ENCODE data around the gene CXCL9. TPM values are rescaled to one million over a fixed set of nuclear protein-coding genes. Genes with fewer than 3 reads are reported as not detected.
"Not testable (repeated sequence)": the region's sequence is repeated elsewhere in the genome, so short reads cannot be mapped to it uniquely, and the experiment has no call there.

The CXCL9 gene
- total and polyA plus RNA-seq, 2 donors from 2014 or later: 1.2 to 1.4 TPM

- Histone ChIP-seq H3K9me3 (ENCODE audit: control insufficient read depth in 2 of 3, insufficient read depth in 1 of 3, low read length in 3 of 3) (no peaks in the 10 kb centered on the region), H3K9ac (ENCODE audit: low read length in 3 of 3) (no peak overlapping the region), H3K27me3 (ENCODE audit: control insufficient read depth, insufficient read depth, low read length) (no peaks in the 10 kb centered on the region), H3K4me3 (ENCODE audit: low read length in 3 of 3) (no peak overlapping the region), H3K4me1 (ENCODE audit: control insufficient read depth in 2 of 3, insufficient read depth in 2 of 3, low read depth in 1 of 3, low read length in 3 of 3) (no peaks in the 10 kb centered on the region), H3K27ac (ENCODE audit: low read depth in 2 of 2, low read length in 2 of 2) (no peak overlapping the region), H3K36me3 (ENCODE audit: control insufficient read depth in 2 of 3, insufficient read depth in 3 of 3, low read length in 3 of 3) (no peaks in the 10 kb centered on the region)
- intact Hi-C loops (cut with DNase I): no loop called here
- DNase-seq (peak in 1 of 5 donors; percentile 16), FAIRE-seq (no peak)
- no peak for TF ChIP-seq CTCF (IDR thresholded peaks at IDR 0.05; ENCODE audit: borderline replicate concordance, extremely low read depth, insufficient read depth)
Observed at GRCh38 chr4:76053730-76054129, 46.4 kb upstream of the CXCL9 start.

- FAIRE-seq; DNase-seq; H3K9me3 ChIP-seq (ENCODE audit: control insufficient read depth in 2 of 3, insufficient read depth in 1 of 3, low read length in 3 of 3); H3K4me3 ChIP-seq (ENCODE audit: low read length in 3 of 3); H3K27ac ChIP-seq (ENCODE audit: low read depth in 2 of 2, low read length in 2 of 2); H3K36me3 ChIP-seq (ENCODE audit: control insufficient read depth in 2 of 3, insufficient read depth in 3 of 3, low read length in 3 of 3); H3K27me3 ChIP-seq (ENCODE audit: control insufficient read depth, insufficient read depth, low read length); H3K4me1 ChIP-seq (ENCODE audit: control insufficient read depth in 2 of 3, insufficient read depth in 2 of 3, low read depth in 1 of 3, low read length in 3 of 3); H3K9ac ChIP-seq (ENCODE audit: low read length in 3 of 3); intact Hi-C loops (cut with DNase I): not testable (repeated sequence)
Observed at GRCh38 chr4:76050560-76051050, 43.3 kb upstream of the CXCL9 start.

- H3K9me3 ChIP-seq (ENCODE audit: control insufficient read depth in 2 of 3, insufficient read depth in 1 of 3, low read length in 3 of 3); FAIRE-seq; H3K27me3 ChIP-seq (ENCODE audit: control insufficient read depth, insufficient read depth, low read length); DNase-seq; H3K36me3 ChIP-seq (ENCODE audit: control insufficient read depth in 2 of 3, insufficient read depth in 3 of 3, low read length in 3 of 3); intact Hi-C loops (cut with DNase I); H3K9ac ChIP-seq (ENCODE audit: low read length in 3 of 3); H3K4me1 ChIP-seq (ENCODE audit: control insufficient read depth in 2 of 3, insufficient read depth in 2 of 3, low read depth in 1 of 3, low read length in 3 of 3); H3K4me3 ChIP-seq (ENCODE audit: low read length in 3 of 3); H3K27ac ChIP-seq (ENCODE audit: low read depth in 2 of 2, low read length in 2 of 2): not testable (repeated sequence)
Observed at GRCh38 chr4:76049860-76050416, 42.6 kb upstream of the CXCL9 start.

GRCh38 chr4:76044686-76045085 lies 37.4 kb upstream of the CXCL9 start:
- FAIRE-seq: not testable (repeated sequence)

GRCh38 chr4:76043306-76043705 lies 36.0 kb upstream of the CXCL9 start:
- H3K27ac ChIP-seq (ENCODE audit: low read depth in 2 of 2, low read length in 2 of 2); H3K27me3 ChIP-seq (ENCODE audit: control insufficient read depth, insufficient read depth, low read length); H3K9me3 ChIP-seq (ENCODE audit: control insufficient read depth in 2 of 3, insufficient read depth in 1 of 3, low read length in 3 of 3); H3K36me3 ChIP-seq (ENCODE audit: control insufficient read depth in 2 of 3, insufficient read depth in 3 of 3, low read length in 3 of 3); H3K4me1 ChIP-seq (ENCODE audit: control insufficient read depth in 2 of 3, insufficient read depth in 2 of 3, low read depth in 1 of 3, low read length in 3 of 3); intact Hi-C loops (cut with DNase I); H3K4me3 ChIP-seq (ENCODE audit: low read length in 3 of 3); H3K9ac ChIP-seq (ENCODE audit: low read length in 3 of 3); FAIRE-seq; DNase-seq: not testable (repeated sequence)

More at GRCh38 chr4:76044686-76045085, 37.4 kb upstream of the CXCL9 start:
- H3K27me3 ChIP-seq (ENCODE audit: control insufficient read depth, insufficient read depth, low read length); H3K27ac ChIP-seq (ENCODE audit: low read depth in 2 of 2, low read length in 2 of 2); H3K36me3 ChIP-seq (ENCODE audit: control insufficient read depth in 2 of 3, insufficient read depth in 3 of 3, low read length in 3 of 3); H3K4me3 ChIP-seq (ENCODE audit: low read length in 3 of 3); intact Hi-C loops (cut with DNase I); H3K9me3 ChIP-seq (ENCODE audit: control insufficient read depth in 2 of 3, insufficient read depth in 1 of 3, low read length in 3 of 3); DNase-seq; H3K9ac ChIP-seq (ENCODE audit: low read length in 3 of 3); H3K4me1 ChIP-seq (ENCODE audit: control insufficient read depth in 2 of 3, insufficient read depth in 2 of 3, low read depth in 1 of 3, low read length in 3 of 3): not testable (repeated sequence)

GRCh38 chr4:76042241-76042998 lies 35.1 kb upstream of the CXCL9 start:
- intact Hi-C loops (cut with DNase I); H3K4me1 ChIP-seq (ENCODE audit: control insufficient read depth in 2 of 3, insufficient read depth in 2 of 3, low read depth in 1 of 3, low read length in 3 of 3); H3K4me3 ChIP-seq (ENCODE audit: low read length in 3 of 3); DNase-seq; FAIRE-seq; H3K36me3 ChIP-seq (ENCODE audit: control insufficient read depth in 2 of 3, insufficient read depth in 3 of 3, low read length in 3 of 3); H3K9me3 ChIP-seq (ENCODE audit: control insufficient read depth in 2 of 3, insufficient read depth in 1 of 3, low read length in 3 of 3); H3K27ac ChIP-seq (ENCODE audit: low read depth in 2 of 2, low read length in 2 of 2); H3K27me3 ChIP-seq (ENCODE audit: control insufficient read depth, insufficient read depth, low read length); H3K9ac ChIP-seq (ENCODE audit: low read length in 3 of 3): not testable (repeated sequence)
